Panc1 (cell line): Measurements from ENCODE around the gene TTLL12.

Experiments used
- CTCF ChIP-seq: fragments of 450-650 bp; IDR thresholded peaks from 2 replicates; pipeline ENCODE4 v1.5.1; 2017; ENCODE audit warnings: mild to moderate bottlenecking
- POLR2AphosphoS5 ChIP-seq: IDR thresholded peaks from 2 replicates; pipeline ENCODE4 v1.6.1; 2012; ENCODE audit warnings: mild to moderate bottlenecking, low read depth, low read length, moderate library complexity
- REST ChIP-seq, 2 experiments: IDR thresholded peaks; 2 replicates each; pipeline ENCODE4 v1.6.1; 2011 to 2012; ENCODE audit warnings: low read depth in 2 of 2, control low read depth in 1 of 2, low read length in 1 of 2, mild to moderate bottlenecking in 1 of 2, moderate library complexity in 1 of 2; ENCODE audit not compliant: insufficient read depth in 1 of 2
- SIN3A ChIP-seq: IDR thresholded peaks from 2 replicates; pipeline ENCODE4 v1.6.1; 2012; ENCODE audit warnings: low read depth, mild to moderate bottlenecking, low read length, moderate library complexity, borderline replicate concordance; ENCODE audit not compliant: insufficient read depth
- TCF7L2 ChIP-seq: IDR thresholded peaks from 2 replicates; pipeline ENCODE4 v1.6.1; 2011; ENCODE audit warnings: mild to moderate bottlenecking, low read depth, low read length, inconsistent platforms

- no peak for TF ChIP-seq CTCF
- no peak for TF ChIP-seq POLR2AphosphoS5
- no peak for TF ChIP-seq REST (IDR thresholded peaks at IDR 0.05; ENCODE audit: insufficient read depth in 1 of 2, low read depth in 2 of 2, low read length in 1 of 2)
- no peak for TF ChIP-seq TCF7L2
- no peak for TF ChIP-seq SIN3A
Observed at GRCh38 chr22:43213962-43214361, 27.0 kb upstream of the TTLL12 start.
